Stimulated activated CD4-positive, alpha-beta T cell treated with anti-CD3 and anti-CD28 coated beads, Interleukin-15, amount 100 ng/mL, for 24 hours (primary cell): ENCODE data around the gene CASP8.
"Not testable (repeated sequence)": the region's sequence is repeated elsewhere in the genome, so short reads cannot be mapped to it uniquely, and the experiment has no call there.

Experiments used
- DNase-seq: peaks from one replicate; pipeline ENCODE4 v3.0.0-alpha.2; 2020

The CASP8 gene

DNA sequence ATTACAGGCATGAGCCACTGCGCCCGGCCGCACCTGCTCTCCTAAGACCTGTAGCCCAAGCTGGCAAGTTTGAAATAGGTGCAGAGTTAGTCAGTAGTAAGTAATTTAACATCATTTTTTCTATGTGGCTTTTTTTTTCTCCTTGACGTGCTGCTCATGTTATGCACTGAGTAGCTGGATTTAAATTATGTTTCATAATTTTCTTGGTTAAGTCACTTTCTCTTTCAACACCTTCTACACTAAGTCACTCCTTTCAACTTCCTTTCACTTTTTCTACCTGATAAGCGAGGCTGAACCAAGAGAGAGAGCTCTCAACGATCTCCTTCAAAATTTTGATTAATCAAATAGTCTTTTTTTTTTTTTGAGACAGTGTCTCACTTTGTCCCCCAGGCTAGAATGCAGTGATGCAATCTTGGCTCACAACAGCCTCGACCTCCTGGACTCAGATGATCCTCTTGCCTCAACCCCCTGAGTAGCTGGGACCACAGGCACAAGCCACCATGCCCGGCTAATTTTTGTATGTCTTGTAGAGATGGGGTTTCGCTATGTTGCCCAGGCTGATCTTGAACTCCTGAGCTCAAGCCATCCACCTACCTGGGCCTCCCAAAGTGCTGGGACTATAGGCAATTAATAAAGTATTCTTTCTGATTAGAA lies 13.1 kb downstream of the CASP8 start:
- DNase-seq = no peak

DNA sequence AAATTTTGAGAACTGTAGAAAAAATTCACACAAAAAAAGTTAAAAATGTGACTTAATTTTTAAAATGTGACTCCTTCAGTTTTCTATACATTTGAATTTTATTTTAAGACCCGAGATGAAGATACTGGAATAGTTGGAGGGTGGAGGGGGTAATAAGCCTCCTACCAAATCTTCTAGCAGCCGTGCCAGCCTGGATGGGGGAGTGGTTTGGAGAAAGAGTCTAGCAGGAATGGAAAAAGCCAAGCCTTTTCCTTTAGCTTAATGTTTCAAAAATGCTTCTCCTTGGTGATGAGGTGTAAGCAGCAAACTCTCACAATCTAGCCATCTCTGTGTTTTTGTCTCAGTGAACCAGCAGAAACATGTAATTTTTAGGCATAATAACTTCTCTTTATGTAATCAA lies 14.7 kb downstream of the CASP8 start:
- no peak for DNase-seq

DNA sequence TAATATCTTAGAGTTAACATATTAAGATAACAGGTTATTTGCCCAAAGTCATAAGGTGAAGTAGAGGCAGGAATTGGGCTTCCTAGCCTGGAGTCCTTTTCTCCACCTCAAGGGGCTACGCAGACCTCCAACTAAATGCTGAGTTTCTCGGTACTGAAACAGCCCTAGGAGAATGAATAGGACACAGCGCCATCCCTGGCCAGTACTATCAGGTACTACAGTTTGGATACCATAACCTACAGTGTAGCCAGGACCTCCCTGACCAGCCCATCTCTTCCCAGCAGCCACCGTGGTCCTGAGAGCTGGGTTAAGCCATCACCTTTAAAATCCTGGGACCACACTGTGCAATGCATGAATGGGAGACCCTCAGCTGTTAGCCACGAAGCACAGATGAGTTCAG lies 15.7 kb downstream of the CASP8 start:
- no peak for DNase-seq

DNA sequence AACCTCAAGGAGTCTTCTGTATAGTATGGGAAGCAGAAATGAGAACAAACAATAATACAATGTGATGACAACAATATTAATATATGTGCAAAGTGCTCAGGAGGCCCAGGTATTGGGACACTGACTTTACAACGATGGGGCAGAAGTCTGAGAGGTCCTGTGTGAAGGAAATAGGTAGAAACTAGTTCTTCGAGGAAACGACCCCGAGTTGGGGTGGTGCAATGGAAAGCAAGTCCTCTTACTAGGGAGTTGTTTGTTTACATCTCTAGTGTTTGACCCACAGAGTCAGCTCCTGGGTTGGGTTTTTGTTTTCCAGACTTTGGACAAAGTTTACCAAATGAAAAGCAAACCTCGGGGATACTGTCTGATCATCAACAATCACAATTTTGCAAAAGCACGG lies 16.2 kb downstream of the CASP8 start:
- DNase-seq = no peak

DNA sequence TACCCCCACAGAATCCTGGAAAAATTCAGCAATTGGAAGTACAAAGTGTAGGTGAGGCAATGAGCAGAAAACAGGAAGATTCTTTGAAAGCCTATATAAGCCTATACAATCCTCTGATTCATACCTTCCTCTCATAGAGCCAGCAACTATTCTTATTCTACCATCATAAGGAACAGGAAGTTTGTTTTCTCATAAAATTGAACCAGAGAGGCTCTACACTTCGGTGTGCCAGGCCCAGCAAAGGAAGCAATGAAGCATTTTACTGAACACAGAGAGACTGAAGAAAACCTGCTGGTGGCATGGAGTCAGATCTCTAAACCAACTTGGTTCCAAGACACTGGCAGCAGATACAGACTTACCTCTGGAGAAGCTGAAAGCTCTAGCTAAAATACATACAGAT lies 18.7 kb downstream of the CASP8 start:
- DNase-seq = no peak

DNA sequence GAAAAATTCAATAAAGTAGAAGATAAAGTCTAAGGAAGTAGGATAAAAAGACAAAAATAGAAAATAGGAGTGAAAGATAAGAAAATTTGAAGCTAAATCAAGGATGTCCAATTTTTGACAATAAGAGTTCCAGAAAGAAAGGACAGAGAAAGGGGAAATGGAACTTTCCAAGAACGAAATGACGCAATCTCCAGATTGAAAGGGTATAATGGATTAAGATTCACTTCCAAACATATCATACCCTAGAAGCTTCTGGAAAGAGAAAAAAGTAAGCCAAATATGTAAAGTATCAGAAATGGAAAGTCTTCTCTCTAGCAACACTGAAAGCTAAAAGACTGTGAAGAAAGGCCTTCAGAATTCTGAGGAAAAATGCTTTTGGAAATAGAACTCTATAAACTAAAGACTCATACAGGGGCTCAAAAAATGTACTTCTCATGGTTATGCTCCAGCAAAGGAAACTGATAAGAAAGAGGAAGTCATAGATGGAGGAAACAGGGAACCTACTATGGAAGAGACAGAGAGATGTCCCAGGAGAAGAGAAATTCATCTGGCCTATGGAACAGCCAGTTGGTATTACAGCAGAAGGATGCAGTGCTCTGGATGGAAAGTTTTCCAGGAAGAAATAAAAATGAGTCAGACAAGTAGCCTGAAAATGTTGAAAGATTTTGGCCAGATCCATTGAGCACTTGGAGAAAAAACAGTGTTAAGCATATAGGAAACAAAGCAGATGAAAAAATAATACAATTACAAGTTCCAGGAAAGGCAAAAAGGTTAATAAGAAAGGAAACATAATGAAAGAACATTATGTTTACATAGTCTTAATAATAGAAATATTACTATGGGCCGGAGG lies 20.1 kb downstream of the CASP8 start:
- DNase-seq = no peak

DNA sequence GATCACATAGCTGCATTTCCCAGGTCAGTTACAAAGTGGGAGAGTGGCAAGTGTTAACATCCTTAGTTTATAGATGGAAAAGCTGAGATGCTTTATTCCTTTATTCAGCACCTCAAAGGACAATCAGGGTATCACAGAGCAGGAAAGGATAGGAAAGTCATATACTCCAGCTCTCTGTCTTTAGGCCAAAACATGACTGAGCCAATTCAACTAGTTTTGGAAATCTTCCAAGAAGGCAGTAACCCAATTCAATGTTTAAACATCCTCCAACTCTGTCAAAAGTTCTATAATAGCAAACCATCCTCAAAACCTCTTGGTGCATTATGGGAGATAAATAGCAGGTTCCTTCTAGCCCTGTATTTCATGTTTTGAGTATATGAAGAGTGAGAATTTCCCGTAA lies 25.2 kb downstream of the CASP8 start:
- no peak for DNase-seq

DNA sequence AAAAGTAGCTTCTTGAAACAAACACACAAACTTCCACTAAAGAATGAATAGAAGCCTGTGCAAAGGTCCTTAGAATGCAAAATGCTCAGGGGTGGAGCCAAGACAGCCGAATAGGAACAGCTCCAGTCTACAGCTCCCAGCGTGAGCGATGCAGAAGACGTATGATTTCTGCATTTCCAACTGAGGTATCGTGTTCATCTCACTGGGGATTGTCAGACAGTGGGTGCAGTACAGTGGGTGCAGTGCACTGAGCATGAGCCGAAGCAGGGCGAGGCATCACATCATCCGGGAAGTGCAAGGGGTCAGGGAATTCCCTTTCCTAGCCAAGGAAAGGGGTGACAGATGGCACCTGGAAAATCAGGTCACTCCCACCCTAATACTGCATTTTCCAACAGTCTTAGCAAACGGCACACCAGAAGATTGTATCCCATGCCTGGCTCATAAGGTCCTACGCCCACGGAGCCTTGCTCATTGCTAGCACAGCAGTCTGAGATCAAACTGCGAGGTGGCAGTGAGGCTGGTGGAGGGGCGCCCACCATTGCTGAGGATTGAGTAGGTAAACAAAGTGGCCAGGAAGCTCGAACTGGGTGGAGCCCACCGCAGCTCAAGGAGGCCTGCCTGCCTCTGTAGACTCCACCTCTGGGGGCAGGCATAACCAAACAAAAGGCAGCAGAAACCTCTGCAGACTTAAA lies 30.3 kb downstream of the CASP8 start:
- DNase-seq = not testable (repeated sequence)

DNA sequence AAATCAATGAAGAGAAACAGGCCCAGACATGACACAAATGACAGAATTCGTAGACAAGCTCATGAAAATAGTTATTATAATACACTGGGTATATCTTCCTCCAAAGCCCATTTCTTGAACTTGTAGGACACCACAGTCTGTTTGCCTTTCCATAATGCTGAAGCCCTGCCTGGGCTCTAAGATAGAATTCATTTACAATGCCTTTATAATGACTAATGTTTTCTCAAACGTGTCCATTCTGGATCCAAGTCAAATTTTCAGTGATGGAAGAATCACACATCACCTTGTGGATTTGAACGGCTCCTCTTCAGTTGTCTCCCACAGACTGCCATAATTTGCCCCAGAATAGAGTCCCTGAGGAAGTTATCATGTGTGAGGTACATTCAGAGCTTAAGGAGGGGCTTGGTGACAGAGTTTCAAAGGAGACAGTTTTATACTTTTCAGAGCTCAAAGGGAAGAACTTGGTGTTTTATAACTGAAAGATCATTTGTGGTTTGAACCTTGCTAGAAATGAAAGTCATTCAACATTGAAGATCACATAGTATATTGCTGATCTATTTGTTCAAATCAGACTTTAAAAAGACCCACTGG lies 38.2 kb downstream of the CASP8 start:
- no peak for DNase-seq

DNA sequence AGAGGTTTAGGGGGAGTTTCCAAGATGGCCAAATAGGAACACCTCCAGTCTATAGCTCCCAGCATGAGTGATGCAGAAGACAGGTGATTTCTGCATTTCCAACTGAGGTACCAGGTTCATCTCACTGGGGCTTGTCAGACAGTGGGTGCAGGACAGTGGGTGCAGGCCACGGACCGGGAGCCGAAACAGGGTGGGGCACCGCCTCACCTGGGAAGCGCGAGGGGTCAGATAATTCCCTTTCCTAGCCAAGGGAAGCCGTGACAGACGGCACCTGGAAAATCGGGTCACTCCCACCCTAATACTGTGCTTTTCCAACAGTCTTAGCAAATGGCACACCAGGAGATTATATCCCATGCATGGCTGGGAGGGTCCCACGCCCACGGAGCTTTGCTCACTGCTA lies 39.6 kb downstream of the CASP8 start:
- not testable (repeated sequence) for DNase-seq

DNA sequence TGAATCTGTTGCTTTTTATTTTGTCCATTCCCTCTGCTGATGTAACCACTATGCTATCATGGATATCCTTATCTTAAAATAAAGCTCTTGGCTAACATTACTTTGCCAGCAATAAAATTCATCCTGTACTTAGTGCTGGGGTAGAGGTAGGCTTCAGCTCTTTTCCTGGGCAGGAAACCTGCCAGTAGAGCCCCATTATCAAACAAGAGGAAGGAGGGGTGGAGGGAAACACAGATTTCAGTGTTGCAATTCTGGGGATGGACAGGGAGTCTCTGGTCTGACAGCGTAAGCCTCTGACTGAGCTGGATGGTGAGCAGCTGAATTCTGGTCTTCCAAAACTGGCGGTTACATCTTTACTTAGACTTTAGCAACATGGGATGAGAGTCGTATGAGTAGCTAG lies 47.5 kb downstream of the CASP8 start:
- no peak for DNase-seq

DNA sequence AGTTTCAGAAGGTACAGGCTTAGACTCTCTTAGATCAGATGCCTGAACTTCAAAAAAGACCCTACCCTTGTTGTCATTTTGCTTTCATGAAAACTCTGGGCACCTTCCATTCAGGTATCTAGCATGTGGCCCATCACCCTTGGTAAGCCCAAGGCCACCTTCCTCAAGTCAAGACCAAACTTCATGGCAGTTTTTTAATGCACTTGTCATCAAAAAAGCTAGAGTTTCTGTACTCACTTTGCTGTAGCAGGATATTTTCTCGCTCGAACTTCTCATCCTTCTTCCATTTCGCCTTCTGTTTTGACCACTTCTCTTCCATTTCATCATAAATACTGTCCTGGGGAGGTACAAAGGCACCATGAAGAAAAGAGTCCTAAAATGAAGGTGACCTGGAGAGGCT lies 48.6 kb downstream of the CASP8 start:
- DNase-seq = no peak

DNA sequence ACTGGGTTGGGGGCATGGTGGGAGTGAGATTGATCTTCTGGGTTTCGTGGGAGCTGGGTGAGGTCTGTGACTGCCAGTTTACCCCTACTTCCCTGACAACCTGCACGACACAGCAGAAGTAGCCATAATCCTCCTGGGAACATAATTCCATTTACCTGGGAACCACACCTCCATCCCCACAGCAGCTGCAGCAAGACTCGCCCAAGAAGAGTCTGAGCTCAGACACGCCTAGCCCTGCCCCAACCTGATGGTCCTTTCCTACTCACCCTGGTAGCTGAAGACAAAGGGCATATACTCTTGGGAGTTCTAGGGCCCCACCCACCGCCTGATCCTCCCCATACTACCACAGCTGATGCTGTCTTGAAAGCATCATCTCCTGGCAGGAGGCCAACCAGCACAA lies 53.0 kb downstream of the CASP8 start:
- DNase-seq = no peak

DNA sequence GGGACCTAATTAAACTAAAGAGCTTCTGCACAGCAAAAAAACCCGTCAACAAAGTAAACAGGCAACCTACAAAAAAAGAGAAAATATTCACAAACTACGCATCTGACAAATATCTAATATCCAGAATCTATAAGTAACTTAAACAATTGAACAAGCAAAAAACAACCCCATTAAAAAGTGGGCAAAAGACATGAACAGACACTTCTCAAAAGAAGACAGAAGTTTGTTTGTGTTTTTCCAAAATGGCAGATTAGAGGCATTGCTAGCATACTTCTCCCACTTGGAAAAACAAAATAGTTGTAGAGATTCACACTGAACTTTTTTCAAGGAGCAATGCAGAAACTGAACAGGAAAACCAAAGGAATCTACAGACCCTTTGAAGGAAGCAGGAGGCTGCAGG lies 59.2 kb downstream of the CASP8 start:
- DNase-seq = no peak

DNA sequence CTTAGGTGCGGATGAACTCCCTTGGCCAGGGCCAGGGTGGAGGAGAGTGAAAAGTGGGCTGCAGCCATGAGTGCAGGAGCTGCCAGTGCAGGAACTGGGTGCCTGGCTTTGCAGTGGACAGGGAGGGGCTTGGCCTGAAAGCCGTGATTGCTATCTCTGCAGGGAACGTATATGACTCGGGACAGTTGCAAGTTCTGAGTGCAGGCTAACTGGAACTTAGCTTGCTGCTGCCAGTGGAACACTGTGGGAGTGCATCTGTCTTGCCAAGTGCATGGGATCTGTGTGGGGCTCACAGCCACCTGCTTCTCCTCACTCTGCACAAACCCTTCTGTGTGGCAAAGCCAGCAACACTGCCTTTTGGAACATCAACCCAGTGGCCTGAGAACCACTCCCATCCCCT lies 59.9 kb downstream of the CASP8 start:
- DNase-seq = no peak

DNA sequence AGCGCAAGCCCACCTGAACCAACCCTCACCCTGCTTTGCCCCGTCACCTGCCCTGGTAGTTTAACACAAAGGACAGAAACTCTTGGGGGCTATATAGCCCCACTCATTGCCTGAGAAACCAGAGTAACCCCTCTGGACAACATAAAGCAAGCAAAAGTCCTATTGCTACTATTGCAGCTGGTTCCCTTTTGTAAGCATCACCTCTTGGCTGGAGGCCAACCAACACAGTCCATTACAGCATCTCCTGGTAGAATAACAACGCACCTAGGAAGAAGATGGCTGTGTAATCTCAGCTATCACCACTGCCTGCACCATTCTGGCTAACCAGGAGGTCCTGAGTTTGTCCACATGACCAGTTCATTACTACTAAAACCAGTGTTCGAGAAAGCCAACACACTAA lies 60.4 kb downstream of the CASP8 start:
- no peak for DNase-seq

DNA sequence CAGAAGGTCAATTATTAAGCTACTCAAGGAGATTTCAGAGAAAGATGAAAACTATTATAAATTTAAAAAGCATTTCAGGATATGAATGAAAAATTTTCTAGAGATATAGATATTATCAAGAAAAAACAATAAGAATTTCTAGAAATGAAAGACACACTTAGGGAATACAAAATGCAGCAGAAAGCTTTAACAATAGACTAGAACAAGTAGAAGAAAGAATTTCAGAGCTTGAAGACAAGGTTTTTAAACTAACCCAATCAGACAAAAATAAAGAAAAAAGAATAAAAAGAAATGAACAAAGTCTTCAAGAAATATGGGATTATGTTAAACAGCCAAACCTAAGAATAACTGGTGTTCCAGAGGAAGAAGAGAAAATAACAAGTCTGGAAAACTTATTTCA lies 62.4 kb downstream of the CASP8 start:
- DNase-seq = no peak

DNA sequence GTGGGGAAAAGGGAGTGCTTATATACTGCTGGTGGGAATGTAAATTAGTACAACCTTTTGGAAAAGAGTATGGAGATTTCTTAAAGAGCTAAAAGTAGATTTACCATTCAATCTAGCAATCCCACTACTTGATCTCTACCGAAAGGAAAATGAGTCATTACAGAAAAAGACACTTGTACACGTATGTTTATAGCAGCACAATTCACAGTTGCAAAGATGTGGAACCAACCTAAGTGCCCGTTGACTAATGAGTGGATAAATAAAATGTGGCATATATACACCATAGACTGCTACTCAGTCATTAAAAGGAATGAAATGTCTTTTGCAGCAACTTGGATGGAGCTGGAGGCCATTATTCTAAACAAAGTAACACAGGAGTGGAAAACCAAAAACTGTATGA lies 67.3 kb downstream of the CASP8 start:
- no peak for DNase-seq

DNA sequence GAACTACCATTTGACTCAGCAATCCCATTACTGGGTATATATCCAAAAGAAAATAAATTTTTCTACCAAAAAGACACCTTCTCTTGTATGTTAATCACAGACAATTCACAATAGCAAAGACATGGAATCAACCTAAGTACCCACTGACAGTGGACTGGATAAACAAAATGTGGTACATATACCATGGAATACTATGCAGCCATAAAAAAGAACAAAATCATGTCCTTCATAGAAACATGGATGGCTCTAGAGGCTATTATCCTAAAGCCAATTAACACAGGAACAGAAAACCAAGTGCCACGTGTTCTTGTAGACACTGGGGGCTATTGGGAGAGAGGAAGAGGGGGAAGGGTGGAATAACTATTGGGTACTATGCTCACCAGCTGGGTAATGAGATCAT lies 69.1 kb downstream of the CASP8 start:
- no peak for DNase-seq
